ENCODE results near the gene MTLN.

Gene MTLN

DNA sequence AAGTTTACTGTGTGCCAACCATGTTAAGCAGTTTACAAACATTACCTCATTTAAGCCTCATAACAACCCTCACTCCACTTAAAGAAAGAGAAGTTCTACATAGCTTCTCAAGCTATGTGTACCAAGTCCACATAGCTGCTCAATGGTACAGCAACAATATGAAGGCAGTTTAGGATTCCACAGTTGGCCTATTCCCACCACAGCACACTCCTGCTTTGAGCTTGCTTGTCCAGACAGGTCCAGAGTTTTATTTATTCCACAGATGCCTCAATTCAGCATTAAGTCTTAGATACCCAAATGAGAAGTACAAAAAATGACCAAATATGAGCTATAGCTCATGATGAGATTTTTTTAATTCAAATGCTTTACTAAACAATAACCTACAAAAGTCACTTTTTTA lies 32.3 kb downstream of the MTLN start:
- ATAC-seq = no peak
- TF ChIP-seq BACH2 (CRISPR knock-in tag; IDR thresholded peaks at IDR 0.05; ENCODE audit: borderline replicate concordance) (no peak), TCF4 (CRISPR knock-in tag; IDR thresholded peaks at IDR 0.05; ENCODE audit: borderline replicate concordance) (no peak), ZC3H10 (CRISPR knock-in tag; IDR thresholded peaks at IDR 0.05) (no peak), ZFP30 (CRISPR knock-in tag; IDR thresholded peaks at IDR 0.05) (no peak), CSRNP3 (CRISPR knock-in tag; IDR thresholded peaks at IDR 0.05) (no peak), ISL1 (CRISPR knock-in tag; IDR thresholded peaks at IDR 0.05) (no peak), GLIS3 (CRISPR knock-in tag; IDR thresholded peaks at IDR 0.05) (no peak), ZNF70 (CRISPR knock-in tag; IDR thresholded peaks at IDR 0.05) (no peak), CSDC2 (CRISPR knock-in tag; IDR thresholded peaks at IDR 0.05) (no peak), TSHZ2 (CRISPR knock-in tag; IDR thresholded peaks at IDR 0.05) (no peak), RARB (CRISPR knock-in tag; IDR thresholded peaks at IDR 0.05) (no peak), ZNF8 (CRISPR knock-in tag; IDR thresholded peaks at IDR 0.05) (no peak), ESRRG (CRISPR knock-in tag; IDR thresholded peaks at IDR 0.05) (no peak), PPARA (CRISPR knock-in tag; IDR thresholded peaks at IDR 0.05; ENCODE audit: borderline replicate concordance) (no peak)

DNA sequence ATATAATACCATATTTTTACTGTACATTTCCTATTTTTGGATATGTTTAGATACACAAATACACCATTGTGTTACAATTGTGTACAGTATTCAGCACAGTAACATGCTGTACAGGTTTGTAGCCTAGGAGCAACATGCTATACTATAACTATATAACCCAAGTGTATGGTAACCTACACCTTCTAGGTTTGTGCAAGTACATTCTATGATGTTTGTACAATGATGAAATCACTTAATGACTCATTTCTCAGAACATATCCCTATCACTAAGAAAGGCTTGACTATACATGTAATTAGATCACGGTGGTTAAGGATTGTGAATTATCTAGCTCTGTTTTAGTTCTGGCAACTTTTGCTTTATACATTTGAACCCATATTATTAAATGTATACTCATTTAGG lies 38.8 kb downstream of the MTLN start:
- no peak for TF ChIP-seq GLIS3 (CRISPR knock-in tag; IDR thresholded peaks at IDR 0.05)
- no peak for TF ChIP-seq TSHZ2 (CRISPR knock-in tag; IDR thresholded peaks at IDR 0.05)
- no peak for TF ChIP-seq ISL1 (CRISPR knock-in tag; IDR thresholded peaks at IDR 0.05)
- ATAC-seq = no peak

DNA sequence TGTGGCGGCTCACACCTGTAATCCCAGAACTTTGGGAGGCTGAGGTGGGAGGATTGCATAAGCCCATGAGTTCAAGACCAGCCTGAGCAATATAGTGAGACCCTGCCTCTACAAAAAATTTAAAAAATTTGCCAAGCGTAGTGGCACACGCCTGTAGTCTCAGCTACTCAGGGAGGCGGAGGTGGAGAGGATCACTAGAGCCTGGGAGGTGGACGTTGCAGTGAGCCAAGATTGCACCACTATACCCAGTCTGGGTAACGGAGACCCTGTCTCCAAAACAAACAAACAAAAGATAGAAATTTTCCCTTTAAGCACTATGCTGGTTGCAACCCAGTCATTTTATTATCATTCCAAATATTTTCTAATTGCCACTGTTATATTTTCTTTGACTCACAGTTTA lies 39.8 kb downstream of the MTLN start:
- ATAC-seq = no peak
- TF ChIP-seq POU6F1 (CRISPR knock-in tag; IDR thresholded peaks at IDR 0.05; ENCODE audit: borderline replicate concordance, low read depth) (no peak), BACH2 (CRISPR knock-in tag; IDR thresholded peaks at IDR 0.05; ENCODE audit: borderline replicate concordance) (no peak), ISL1 (CRISPR knock-in tag; IDR thresholded peaks at IDR 0.05) (no peak), CSDC2 (CRISPR knock-in tag; IDR thresholded peaks at IDR 0.05) (no peak), SNAI2 (CRISPR knock-in tag; IDR thresholded peaks at IDR 0.05) (no peak), ESRRG (CRISPR knock-in tag; IDR thresholded peaks at IDR 0.05) (no peak), ARNTL (CRISPR knock-in tag; IDR thresholded peaks at IDR 0.05; ENCODE audit: borderline replicate concordance, low read depth) (no peak), CREB5 (CRISPR knock-in tag; IDR thresholded peaks at IDR 0.05; ENCODE audit: low read depth) (no peak), ZNF565 (CRISPR knock-in tag; conservative IDR thresholded peaks at IDR 0.05; ENCODE audit: low read depth) (no peak), ZFP3 (CRISPR knock-in tag; IDR thresholded peaks at IDR 0.05) (no peak), ZC3H10 (CRISPR knock-in tag; IDR thresholded peaks at IDR 0.05) (no peak), TOX (CRISPR knock-in tag; IDR thresholded peaks at IDR 0.05; ENCODE audit: borderline replicate concordance) (no peak), TSHZ2 (CRISPR knock-in tag; IDR thresholded peaks at IDR 0.05) (no peak), PPARA (CRISPR knock-in tag; IDR thresholded peaks at IDR 0.05; ENCODE audit: borderline replicate concordance) (no peak), OSR1 (CRISPR knock-in tag; IDR thresholded peaks at IDR 0.05) (no peak), TCF4 (CRISPR knock-in tag; IDR thresholded peaks at IDR 0.05; ENCODE audit: borderline replicate concordance) (no peak), ZNF8 (CRISPR knock-in tag; IDR thresholded peaks at IDR 0.05) (no peak), GLIS3 (CRISPR knock-in tag; IDR thresholded peaks at IDR 0.05) (no peak)
